K562 (cell line): Measurements from ENCODE around the gene BUB3. TPM values are rescaled to one million over a fixed set of nuclear protein-coding genes. Genes with fewer than 3 reads are reported as not detected.

Source experiments
- ATAC-seq: fragments of 200-7000 bp; cut with Tn5 transposase; 3 replicates; pipeline ENCODE4 v1.9.1; 2020; ENCODE audit warnings: moderate library complexity
- BruUV-seq: library from RNA; stranded (reverse); fragments of 400-500 nt; replicated peaks from 2 replicates; lab custom pipeline; 2021; lab: Mats Ljungman, UMichigan
- CTCF ChIA-PET: fragments of 300-600 bp; formaldehyde crosslinking; extraction: SDS; loops from one replicate; lab custom pipeline; 2021; ENCODE audit warnings: low intra/inter-chr PET ratio; lab: Yijun Ruan, JAX
- POLR2A ChIA-PET: fragments of 300-600, 350-650 bp; sonication (Branson Sonifier 250); formaldehyde crosslinking; extraction: SDS; loops from one replicate; lab custom pipeline; 2021; ENCODE audit warnings: antibody characterized with exemption, inconsistent platforms; lab: Yijun Ruan, JAX
- DNase-seq, 4 experiments: peaks; one replicate each; pipeline versions ENCODE4 v3.0.0 to v3.0.0-alpha.2; 2011 to 2018; ENCODE audit warnings: low spot score in 3 of 4, mixed read lengths in 3 of 4; ENCODE audit errors: extremely low read depth in 1 of 4
- FAIRE-seq: peaks from 2 replicates; lab custom pipeline; 2011; peaks lifted over from hg19 to GRCh38; lab: Jason Lieb, UNC
- H2AFZ ChIP-seq: 2 replicates; pipeline ENCODE4 v1.6.0; 2011; ENCODE audit warnings: low read depth, low read length, control low read depth, inconsistent platforms
- H3K27ac ChIP-seq: fragments of 200-600 bp; 3 replicates; pipeline ENCODE4 v1.8.0; 2011; ENCODE audit warnings: low read depth, mild to moderate bottlenecking, control low read depth, inconsistent platforms, low read length, moderate library complexity, mixed read lengths; ENCODE audit errors: extremely low read depth
- H3K27me3 ChIP-seq, 2 experiments: fragments of 300-600 bp in 1 of 2; 2 replicates in 1 of 2; 3 replicates in 1 of 2; pipeline versions ENCODE4 v1.6.0 to v1.8.0; 2011; ENCODE audit warnings: inconsistent platforms in 2 of 2, low read length in 2 of 2, mild to moderate bottlenecking in 1 of 2, mixed read lengths in 1 of 2, moderate library complexity in 1 of 2; ENCODE audit not compliant: control insufficient read depth in 2 of 2, insufficient read depth in 2 of 2
- H3K36me3 ChIP-seq: fragments of 300-600 bp; 3 replicates; pipeline ENCODE4 v1.8.0; 2011; ENCODE audit warnings: mild to moderate bottlenecking, low read length, inconsistent platforms; ENCODE audit not compliant: control insufficient read depth, insufficient read depth
- H3K4me1 ChIP-seq, 2 experiments: fragments of 200-600 bp in 1 of 2; replicated peaks in 1 of 2; 2 replicates in 1 of 2; 3 replicates in 1 of 2; pipeline versions ENCODE4 v1.5.1 to v1.8.0; 2011; ENCODE audit warnings: inconsistent platforms in 2 of 2, low read length in 2 of 2, mild to moderate bottlenecking in 1 of 2, mixed read lengths in 1 of 2, moderate library complexity in 1 of 2; ENCODE audit not compliant: control insufficient read depth in 2 of 2, insufficient read depth in 2 of 2
- H3K4me2 ChIP-seq: 2 replicates; pipeline ENCODE4 v1.6.1; 2011; ENCODE audit warnings: low read length, control low read depth, inconsistent platforms, mixed read lengths; ENCODE audit not compliant: insufficient read depth
- H3K4me3 ChIP-seq: fragments of 200-600 bp; sonication (generic), shearing (Covaris generic); 2 replicates; pipeline ENCODE4 v1.5.1; 2016; ENCODE audit warnings: control low read depth, inconsistent platforms
- H3K79me2 ChIP-seq: fragments of 200-600 bp; 3 replicates; pipeline ENCODE4 v1.8.0; 2011; ENCODE audit warnings: low read length, inconsistent platforms; ENCODE audit not compliant: control insufficient read depth, insufficient read depth
- H3K9ac ChIP-seq, 2 experiments: 2 replicates each; pipeline versions ENCODE4 v1.6.0 to v1.6.1; 2011; ENCODE audit warnings: low read depth in 2 of 2, low read length in 2 of 2, control low read depth in 1 of 2, inconsistent platforms in 1 of 2, mild to moderate bottlenecking in 1 of 2, mixed read lengths in 1 of 2; ENCODE audit not compliant: insufficient read depth in 1 of 2
- H3K9me1 ChIP-seq: one replicate; pipeline ENCODE4 v1.6.0; 2011; ENCODE audit warnings: inconsistent platforms, mild to moderate bottlenecking, low read length, moderate library complexity; ENCODE audit not compliant: control insufficient read depth, insufficient read depth
- H3K9me3 ChIP-seq: replicated peaks from 2 replicates; pipeline ENCODE4 v1.5.1; 2011; ENCODE audit warnings: low read depth, low read length, inconsistent platforms; ENCODE audit not compliant: control insufficient read depth, insufficient read depth
- H4K20me1 ChIP-seq: replicated peaks from 2 replicates; pipeline ENCODE4 v1.6.1; 2011; ENCODE audit warnings: low read length, inconsistent platforms, mixed read lengths; ENCODE audit not compliant: control insufficient read depth, insufficient read depth
- PPARD ChIP-seq: fragments of 250-450 bp; sonication (Bioruptor Pico); IDR thresholded peaks from 2 replicates; pipeline ENCODE4 v1.8.0; 2022; ENCODE audit warnings: inconsistent platforms, mild to moderate bottlenecking, moderate library complexity
- SMARCC2 ChIP-seq: fragments of 450-650 bp; IDR thresholded peaks from 2 replicates; pipeline ENCODE4 v1.6.1; 2017; ENCODE audit warnings: antibody characterized with exemption, moderate library complexity, mild to moderate bottlenecking, low read depth
- ZKSCAN1 ChIP-seq: fragments of 150-350 bp; IDR thresholded peaks from 2 replicates; pipeline ENCODE4 v1.6.1; 2016; ENCODE audit warnings: low read depth, low read length
- WGBS: fragments of 100-300 bp; shearing (Covaris generic); methylation state at CpG from one replicate; pipeline ENCODE4 v1.1.6; 2016; ENCODE audit warnings: low coverage, mixed read lengths; ENCODE audit not compliant: insufficient coverage; ENCODE audit errors: missing lambda C conversion rate; 5-methylcytosine and 5-hydroxymethylcytosine counted together
- in situ Hi-C: fragments of 300-500 bp; cut with MboI; formaldehyde crosslinking; loops from 4 replicates; pipeline ENCODE4 v1.15.0; 2018; ENCODE audit warnings: inconsistent platforms, mixed read lengths
- intact Hi-C: fragments of 100-400 bp; cut with micrococcal nuclease; formaldehyde crosslinking; loops from 2 replicates; pipeline ENCODE4 v1.14.2; 2022
- polyA plus RNA-seq, 8 experiments: library from polyadenylated mRNA; depleted of rRNA in 4 of 8; stranded (reverse) in 5 of 8; unstranded in 3 of 8; fragments of >200 nt; fragmentation: Nextera tagmentation in 2 of 8; fragmentation: Illumina TruSeq in 1 of 8; extraction: Ambion mirVana in 2 of 8; extraction: Trizol in 1 of 8; gene quantifications; 2 replicates each; pipeline versions ENCODE4 v1.2.1 to v1.2.3, GENCODE V29; 2011 to 2014; ENCODE audit warnings: inconsistent platforms in 1 of 8, missing spikeins in 1 of 8
- total RNA-seq, 7 experiments: library from RNA; depleted of rRNA in 6 of 7; stranded (reverse); fragments of >200 nt in 6 of 7; fragmentation: Illumina TruSeq in 2 of 7; extraction: Trizol in 2 of 7; gene quantifications; 2 replicates each; pipeline versions ENCODE4 v1.2.1 to v1.2.3, GENCODE V29; 2011 to 2021; ENCODE audit warnings: low replicate concordance in 1 of 7
- TF ChIP-seq, protein P1 (sequence below): fragments of 250-450 bp; sonication (Bioruptor Pico); IDR thresholded peaks from 2 replicates; pipeline ENCODE4 v1.4.0; 2020; ENCODE audit warnings: mild to moderate bottlenecking, moderate library complexity

The BUB3 gene
- total and polyA plus RNA-seq, 9 of the 15 experiments (the other 6 are each of a cell fraction or from before 2014, with no cell fraction given) = 167 to 761 (median 225) TPM

GRCh38 chr10:123146894-123147634, 7.1 kb upstream of the BUB3 start:
- Histone ChIP-seq H3K4me1 (peaks cover 9 to 23% of the 10 kb centered on the region in 2 experiments; a peak in 4 of 5 replicates), H2AFZ (no peak overlapping the region), H3K4me3 (no peak overlapping the region), H3K79me2 (no peaks in the 10 kb centered on the region), H3K27ac (no peak overlapping the region), H3K4me2 (no peak overlapping the region), H3K27me3 (no peaks in the 10 kb centered on the region), H3K36me3 (no peaks in the 10 kb centered on the region), H3K9me3 (no peaks in the 10 kb centered on the region), H3K9me1 (no peaks in the 10 kb centered on the region), H3K9ac (no peak overlapping the region), H4K20me1 (no peaks in the 10 kb centered on the region)
- DNase-seq = no peak
- CTCF ChIA-PET = no interaction called here
- no TSS peak for BruUV-seq
- intact Hi-C loops = no loop called here
- no peak for ATAC-seq
- FAIRE-seq = no peak
- POLR2A ChIA-PET = no interaction called here
- in situ Hi-C loops = no loop called here
- TF ChIP-seq PPARD (no peak), SMARCC2 (no peak), ZKSCAN1 (peak; percentile 80)
- TF ChIP-seq, protein P1, sequence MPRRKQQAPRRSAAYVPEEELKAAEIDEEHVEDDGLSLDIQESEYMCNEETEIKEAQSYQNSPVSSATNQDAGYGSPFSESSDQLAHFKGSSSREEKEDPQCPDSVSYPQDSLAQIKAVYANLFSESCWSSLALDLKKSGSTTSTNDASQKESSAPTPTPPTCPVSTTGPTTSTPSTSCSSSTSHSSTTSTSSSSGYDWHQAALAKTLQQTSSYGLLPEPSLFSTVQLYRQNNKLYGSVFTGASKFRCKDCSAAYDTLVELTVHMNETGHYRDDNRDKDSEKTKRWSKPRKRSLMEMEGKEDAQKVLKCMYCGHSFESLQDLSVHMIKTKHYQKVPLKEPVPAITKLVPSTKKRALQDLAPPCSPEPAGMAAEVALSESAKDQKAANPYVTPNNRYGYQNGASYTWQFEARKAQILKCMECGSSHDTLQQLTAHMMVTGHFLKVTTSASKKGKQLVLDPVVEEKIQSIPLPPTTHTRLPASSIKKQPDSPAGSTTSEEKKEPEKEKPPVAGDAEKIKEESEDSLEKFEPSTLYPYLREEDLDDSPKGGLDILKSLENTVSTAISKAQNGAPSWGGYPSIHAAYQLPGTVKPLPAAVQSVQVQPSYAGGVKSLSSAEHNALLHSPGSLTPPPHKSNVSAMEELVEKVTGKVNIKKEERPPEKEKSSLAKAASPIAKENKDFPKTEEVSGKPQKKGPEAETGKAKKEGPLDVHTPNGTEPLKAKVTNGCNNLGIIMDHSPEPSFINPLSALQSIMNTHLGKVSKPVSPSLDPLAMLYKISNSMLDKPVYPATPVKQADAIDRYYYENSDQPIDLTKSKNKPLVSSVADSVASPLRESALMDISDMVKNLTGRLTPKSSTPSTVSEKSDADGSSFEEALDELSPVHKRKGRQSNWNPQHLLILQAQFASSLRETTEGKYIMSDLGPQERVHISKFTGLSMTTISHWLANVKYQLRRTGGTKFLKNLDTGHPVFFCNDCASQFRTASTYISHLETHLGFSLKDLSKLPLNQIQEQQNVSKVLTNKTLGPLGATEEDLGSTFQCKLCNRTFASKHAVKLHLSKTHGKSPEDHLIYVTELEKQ (CRISPR knock-in tag) = no peak
- WGBS = 68% methylated on average over 19 of the region's 24 CpGs
